Upper lobe of left lung (tissue), 6 donors: Measurements from ENCODE around the gene USP36. TPM values are rescaled to one million over a fixed set of nuclear protein-coding genes. Genes with fewer than 3 reads are reported as not detected.
A peak's percentile ranks its signal among the peaks of the same experiment; 100 is the strongest.

Experiments used
- ATAC-seq, 2 donors: fragments of 200-7000 bp; cut with Tn5 transposase; one replicate each; pipeline ENCODE4 v1.9.1; 2022; ENCODE audit warnings: mild to moderate bottlenecking in 2 of 2, moderate library complexity in 2 of 2; ENCODE audit not compliant: low FRiP score in 2 of 2
- DNase-seq, 2 donors: peaks; one replicate each; pipeline ENCODE4 v3.0.0-alpha.2; 2019 to 2020
- H3K27ac ChIP-seq, 4 donors: fragments of 200-600 bp; sonication (generic); one replicate each; pipeline ENCODE4 v1.5.1; 2016 to 2019
- H3K27me3 ChIP-seq, 4 donors: fragments of 200-600 bp; sonication (generic); one replicate each; pipeline ENCODE4 v1.5.1; 2017 to 2019
- H3K36me3 ChIP-seq, 4 donors: fragments of 200-600 bp; sonication (generic); one replicate each; pipeline ENCODE4 v1.5.1; 2016 to 2019
- H3K4me1 ChIP-seq, 4 donors: fragments of 200-600 bp; sonication (generic); one replicate each; pipeline ENCODE4 v1.5.1; 2018 to 2019
- H3K4me3 ChIP-seq, 4 donors: fragments of 200-600 bp; sonication (generic); one replicate each; pipeline ENCODE4 v1.5.1; 2017 to 2019; ENCODE audit warnings: mild to moderate bottlenecking in 2 of 4, moderate library complexity in 1 of 4
- H3K9me3 ChIP-seq, 4 donors: fragments of 200-600 bp; sonication (generic); one replicate each; pipeline ENCODE4 v1.5.1; 2018 to 2019
- CTCF ChIP-seq, 6 experiments: fragments of 450-650 bp in 4 of 6; fragments of 200-600 bp in 2 of 6; sonication (generic) in 2 of 6; IDR thresholded peaks; one replicate each; pipeline ENCODE4 v1.5.1; 2016 to 2019; ENCODE audit warnings: antibody characterized with exemption in 6 of 6
- EP300 ChIP-seq, 4 donors: sonication (generic); formaldehyde crosslinking; IDR thresholded peaks; one replicate each; pipeline ENCODE4 v1.5.1; 2017; ENCODE audit warnings: antibody characterized with exemption in 4 of 4, control low read depth in 2 of 4
- POLR2A ChIP-seq, 4 donors: fragments of 450-650 bp; IDR thresholded peaks; one replicate each; pipeline ENCODE4 v1.5.1; 2016 to 2017; ENCODE audit warnings: antibody characterized with exemption in 4 of 4, mild to moderate bottlenecking in 2 of 4
- POLR2AphosphoS5 ChIP-seq, 2 donors: sonication (generic); formaldehyde crosslinking; IDR thresholded peaks; one replicate each; pipeline ENCODE4 v1.5.1; 2017; ENCODE audit warnings: antibody characterized with exemption in 2 of 2
- WGBS, 2 donors: methylation state at CpG; one replicate each; pipeline ENCODE4 v1.1.5; 2017 to 2018; 5-methylcytosine and 5-hydroxymethylcytosine counted together
- total RNA-seq, 6 donors: library from RNA; depleted of rRNA in 4 of 6; stranded (reverse); fragments of >200 nt in 4 of 6; gene quantifications; one replicate each; pipeline versions ENCODE4 v1.1.0 to v1.2.1, GENCODE V29; 2016 to 2021
- donor health status: DM: no; HTN: no; CAD: no; lungs with moderate emphysema.
- donor health status: DM: no; HTN: yes; CAD: no; lungs with severe emphysema.

Gene USP36
- total RNA-seq, 6 donors from 2014 or later = 31.1 to 76.5 (median 55.4) TPM

- peak overlapping the region; percentile 78 to 99 (median 94) for H3K4me3 ChIP-seq
- DNase-seq (peak; percentile 26 to 94), ATAC-seq (peak in 1 of 2 donors; percentile 59)
- H3K4me1 ChIP-seq = peaks cover 20 to 34% (median 25%) of the 10 kb centered on the region in 4 donors
- no peak for TF ChIP-seq CTCF (IDR thresholded peaks at IDR 0.05)
- peak in 1 of 4 donors; percentile 39 for TF ChIP-seq POLR2A (IDR thresholded peaks at IDR 0.05)
- peak; percentile 14 to 33 for TF ChIP-seq POLR2AphosphoS5 (IDR thresholded peaks at IDR 0.05)
- no peak for TF ChIP-seq EP300 (IDR thresholded peaks at IDR 0.05)
- H3K27me3 ChIP-seq = no peaks in the 10 kb centered on the region
- 0 to 1% methylated on average over 11 to 14 of the region's 73 CpGs for WGBS, 2 donors
- no peaks in the 10 kb centered on the region for H3K9me3 ChIP-seq
- H3K36me3 ChIP-seq = peaks cover 20 to 35% (median 25%) of the 10 kb centered on the region in 4 donors
- H3K27ac ChIP-seq = peak overlapping the region; percentile 98 to 100 (median 99)
Measured at GRCh38 chr17:78839762-78840529, 668 bp downstream of the USP36 start.

GRCh38 chr17:78839235-78839761 is 1.3 kb downstream of the USP36 start:
- DNase-seq (no peak), ATAC-seq (no peak)
- Histone ChIP-seq H3K27me3 (no peaks in the 10 kb centered on the region), H3K27ac (peak overlapping the region; percentile 98 to 100 (median 99)), H3K9me3 (no peaks in the 10 kb centered on the region), H3K4me3 (peak overlapping the region; percentile 78 to 99 (median 94)), H3K36me3 (peaks cover 26 to 41% (median 31%) of the 10 kb centered on the region in 4 donors), H3K4me1 (peaks cover 20 to 34% (median 25%) of the 10 kb centered on the region in 4 donors)
- 22 to 27% methylated on average over 11 of the region's 11 CpGs for WGBS, 2 donors
- TF ChIP-seq POLR2AphosphoS5 (IDR thresholded peaks at IDR 0.05) = no peak
- no peak for TF ChIP-seq EP300 (IDR thresholded peaks at IDR 0.05)
- TF ChIP-seq CTCF (IDR thresholded peaks at IDR 0.05) = no peak
- TF ChIP-seq POLR2A (IDR thresholded peaks at IDR 0.05) = no peak

- TF ChIP-seq CTCF (IDR thresholded peaks at IDR 0.05) (no peak), EP300 (IDR thresholded peaks at IDR 0.05) (no peak), POLR2AphosphoS5 (IDR thresholded peaks at IDR 0.05) (no peak), POLR2A (IDR thresholded peaks at IDR 0.05) (no peak)
- peak in 1 of 2 donors; percentile 55 for DNase-seq
- Histone ChIP-seq H3K27me3 (no peaks in the 10 kb centered on the region), H3K4me1 (peaks cover 20 to 34% (median 25%) of the 10 kb centered on the region in 4 donors), H3K9me3 (no peaks in the 10 kb centered on the region), H3K4me3 (peak overlapping the region in 1 of 4 donors; percentile 78), H3K27ac (no peak overlapping the region), H3K36me3 (peaks cover 31 to 49% (median 37%) of the 10 kb centered on the region in 4 donors)
- WGBS, 2 donors = 83 to 92% methylated on average over 18 to 21 of the region's 22 CpGs
- ATAC-seq = no peak
Measured at GRCh38 chr17:78838574-78839005, 2.0 kb downstream of the USP36 start.

GRCh38 chr17:78836420-78837021 is 4.1 kb downstream of the USP36 start:
- Histone ChIP-seq H3K9me3 (no peaks in the 10 kb centered on the region), H3K27me3 (no peaks in the 10 kb centered on the region), H3K36me3 (peaks cover 41 to 69% (median 55%) of the 10 kb centered on the region in 4 donors), H3K4me1 (peaks cover 17 to 31% (median 21%) of the 10 kb centered on the region in 4 donors), H3K4me3 (no peak overlapping the region), H3K27ac (no peak overlapping the region)
- whole genome bisulfite sequencing, 2 donors = 81 to 85% methylated on average over 5 of the region's 5 CpGs
- ATAC-seq = no peak
- no peak for TF ChIP-seq CTCF (IDR thresholded peaks at IDR 0.05)
- no peak for TF ChIP-seq POLR2A (IDR thresholded peaks at IDR 0.05)
- no peak for TF ChIP-seq EP300 (IDR thresholded peaks at IDR 0.05)
- TF ChIP-seq POLR2AphosphoS5 (IDR thresholded peaks at IDR 0.05) = no peak
- no peak for DNase-seq
